ENCODE measurements around the gene TIAL1. TPM values are rescaled to one million over a fixed set of nuclear protein-coding genes. Genes with fewer than 3 reads are reported as not detected.
A peak's percentile ranks its signal among the peaks of the same experiment; 100 is the strongest.

Gene TIAL1
- total RNA-seq (10 to 100 TPM; 72.5 to 85.5 TPM), polyA plus RNA-seq (ENCODE audit: insufficient read length in 2 of 2) (100 to 1,000 TPM; 130 to 136 TPM)
- long read RNA-seq, donor 1, full-length matches to known transcripts = 14 of 19 reads
- long read RNA-seq, donor 1, partial matches to known transcripts = 5 of 19 reads
- long read RNA-seq, donor 1, other reads (novel, unspliced or antisense) = 0 of 19 reads
- long read RNA-seq, donor 2, full-length matches to known transcripts = 7 of 7 reads
- long read RNA-seq, donor 2, partial matches to known transcripts = 0 of 7 reads
- long read RNA-seq, donor 2, other reads (novel, unspliced or antisense) = 0 of 7 reads
- long read RNA-seq, donor 3, full-length matches to known transcripts = 5 of 5 reads
- long read RNA-seq, donor 3, partial matches to known transcripts = 0 of 5 reads
- long read RNA-seq, donor 3, other reads (novel, unspliced or antisense) = 0 of 5 reads
- long read RNA-seq, donor 4, full-length matches to known transcripts = 10 of 17 reads
- long read RNA-seq, donor 4, partial matches to known transcripts = 7 of 17 reads
- long read RNA-seq, donor 4, other reads (novel, unspliced or antisense) = 0 of 17 reads

- peak; percentile 97 to 100 (median 98) for DNase-seq (ENCODE audit: low read depth in 4 of 6, low spot score in 6 of 6)
Observed at GRCh38 chr10:119596537-119597404, at the start of gene TIAL1. Gene TIAL1, minus strand, starts transcription at chr10:119596964. Its CDS starts 499 bp downstream, at chr10:119596465.

DNA sequence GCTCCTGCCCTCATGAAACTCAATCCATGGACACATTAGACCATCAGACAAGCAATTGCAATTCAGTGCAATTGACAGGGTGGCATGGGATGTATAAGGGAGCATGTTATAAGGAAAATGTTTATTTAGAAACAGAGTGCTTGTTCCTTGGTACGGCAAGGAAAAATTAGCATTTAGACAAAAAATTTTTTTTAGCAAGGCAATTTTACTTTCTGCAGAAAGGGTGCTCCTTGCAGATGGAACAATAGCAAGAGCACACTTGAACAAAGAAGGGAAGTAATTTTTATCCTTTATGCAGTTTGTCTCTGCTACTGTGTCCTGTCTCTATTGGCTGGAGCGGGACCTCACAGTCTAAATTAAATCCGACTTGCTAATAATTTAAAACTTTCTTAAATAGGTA lies 48.2 kb upstream of the TIAL1 start:
- DNase-seq (ENCODE audit: low read depth in 4 of 6, low spot score in 6 of 6) = no peak
- no peak overlapping the region for H3K27ac ChIP-seq (ENCODE audit: low read depth, low read length)
- no peaks in the 10 kb centered on the region for H3K4me1 ChIP-seq (ENCODE audit: control insufficient read depth, insufficient read depth, low read length)
- H3K27me3 ChIP-seq (ENCODE audit: control insufficient read depth, insufficient read depth, low read length) = no peaks in the 10 kb centered on the region
- no peak overlapping the region for H3K4me3 ChIP-seq (ENCODE audit: low read depth, low read length)
- H3K9me3 ChIP-seq (ENCODE audit: control insufficient read depth, insufficient read depth, low read length) = no peaks in the 10 kb centered on the region
- 80% methylated on average over 1 of the region's 3 CpGs for WGBS (ENCODE audit: insufficient coverage)
- H3K36me3 ChIP-seq (ENCODE audit: control insufficient read depth, insufficient read depth, low read length) = no peaks in the 10 kb centered on the region

More at GRCh38 chr10:119596537-119597404, at the start of gene TIAL1:
- 0% methylated on average over 63 of the region's 66 CpGs for WGBS (ENCODE audit: insufficient coverage)
- Histone ChIP-seq H3K9me3 (ENCODE audit: control insufficient read depth, insufficient read depth, low read length) (no peaks in the 10 kb centered on the region), H3K36me3 (ENCODE audit: control insufficient read depth, insufficient read depth, low read length) (no peaks in the 10 kb centered on the region), H3K27me3 (ENCODE audit: control insufficient read depth, insufficient read depth, low read length) (no peaks in the 10 kb centered on the region), H3K27ac (ENCODE audit: low read depth, low read length) (peak within 1 kb of the TSS; percentile 100), H3K4me1 (ENCODE audit: control insufficient read depth, insufficient read depth, low read length) (peaks cover 9% of the 10 kb centered on the region), H3K4me3 (ENCODE audit: low read depth, low read length) (peak within 1 kb of the TSS; percentile 95)

- Histone ChIP-seq H3K27ac (ENCODE audit: low read depth, low read length) (no peak overlapping the region), H3K36me3 (ENCODE audit: control insufficient read depth, insufficient read depth, low read length) (no peaks in the 10 kb centered on the region), H3K4me3 (ENCODE audit: low read depth, low read length) (no peak overlapping the region), H3K4me1 (ENCODE audit: control insufficient read depth, insufficient read depth, low read length) (no peaks in the 10 kb centered on the region), H3K27me3 (ENCODE audit: control insufficient read depth, insufficient read depth, low read length) (no peaks in the 10 kb centered on the region), H3K9me3 (ENCODE audit: control insufficient read depth, insufficient read depth, low read length) (no peaks in the 10 kb centered on the region)
- WGBS (ENCODE audit: insufficient coverage) = 58% methylated on average over 9 of the region's 15 CpGs
- no peak for DNase-seq (ENCODE audit: low read depth in 4 of 6, low spot score in 6 of 6)
Observed at GRCh38 chr10:119644205-119644814, 47.5 kb upstream of the TIAL1 start.

DNA sequence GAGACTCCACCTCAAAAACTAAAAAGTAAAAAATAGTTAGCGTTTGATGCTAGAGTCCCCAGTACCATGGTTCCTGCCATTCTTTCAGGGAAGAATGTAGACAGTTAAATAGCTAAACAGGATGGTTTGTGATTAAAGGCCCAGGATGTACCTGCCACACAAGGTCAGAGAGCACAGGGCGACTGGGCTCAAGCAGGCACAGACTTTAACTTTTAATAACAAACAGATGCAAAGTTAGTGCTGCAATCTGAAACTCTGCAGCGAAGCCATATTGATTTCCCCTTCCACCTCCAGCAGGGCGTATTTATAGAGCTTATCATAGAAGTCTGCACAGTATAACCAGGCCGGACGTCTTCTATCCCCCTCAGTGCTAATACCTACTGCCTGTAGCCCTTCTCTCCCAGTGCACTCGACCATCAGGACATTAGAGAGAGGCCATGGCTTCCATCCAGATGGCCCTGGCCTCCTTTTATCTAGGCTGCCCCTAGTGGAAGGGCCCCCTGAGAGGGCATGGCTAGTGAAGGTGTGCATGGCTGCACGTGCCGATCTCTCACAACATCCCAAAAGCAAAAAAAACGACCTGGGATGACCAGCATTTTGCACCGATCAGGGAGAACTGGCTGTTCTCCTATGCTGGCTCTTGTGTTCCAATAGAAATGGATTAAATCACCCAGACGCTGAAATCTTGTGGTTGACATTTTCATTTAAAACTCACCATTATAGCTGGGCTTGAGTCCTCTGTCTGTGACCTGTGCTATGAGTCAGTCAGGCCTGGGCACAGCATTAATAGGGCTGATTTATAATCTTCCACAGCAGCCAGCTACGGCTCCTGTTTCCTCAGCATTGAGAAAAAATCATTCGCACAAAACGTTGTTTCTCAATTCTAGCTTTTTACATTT lies 46.8 kb upstream of the TIAL1 start:
- DNase-seq (ENCODE audit: low read depth in 4 of 6, low spot score in 6 of 6) = peak in 1 of 6 donors; percentile 31
- Histone ChIP-seq H3K4me1 (ENCODE audit: control insufficient read depth, insufficient read depth, low read length) (no peaks in the 10 kb centered on the region), H3K9me3 (ENCODE audit: control insufficient read depth, insufficient read depth, low read length) (no peaks in the 10 kb centered on the region), H3K4me3 (ENCODE audit: low read depth, low read length) (no peak overlapping the region), H3K27me3 (ENCODE audit: control insufficient read depth, insufficient read depth, low read length) (no peaks in the 10 kb centered on the region), H3K27ac (ENCODE audit: low read depth, low read length) (no peak overlapping the region), H3K36me3 (ENCODE audit: control insufficient read depth, insufficient read depth, low read length) (no peaks in the 10 kb centered on the region)
- 78% methylated on average over 10 of the region's 15 CpGs for WGBS (ENCODE audit: insufficient coverage)

DNA sequence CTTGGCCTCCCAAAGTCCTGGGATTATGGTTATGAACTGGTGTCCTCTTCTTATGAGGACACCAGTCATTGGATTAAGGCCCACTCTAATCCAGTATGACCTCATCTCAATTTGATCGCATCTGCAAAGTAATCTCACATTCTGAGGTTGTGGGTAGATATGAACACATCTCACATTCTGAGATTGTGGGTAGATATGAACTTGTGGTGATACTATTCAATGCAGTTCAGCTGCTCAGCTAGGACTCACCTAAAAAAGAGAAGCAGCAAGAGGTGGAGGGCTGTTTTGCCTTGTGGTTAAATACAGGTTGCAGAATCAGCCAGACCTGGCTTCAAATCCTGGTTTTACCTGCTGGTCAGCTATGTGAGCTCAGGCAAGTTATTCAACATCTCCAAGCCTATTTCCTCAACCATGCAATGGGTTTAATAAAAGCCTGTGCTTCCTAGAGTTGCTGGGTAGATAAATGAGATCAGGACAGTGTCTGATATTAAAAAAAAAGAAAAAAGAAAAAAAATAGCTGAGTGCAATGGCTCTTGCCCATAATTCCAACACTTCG lies 45.9 kb upstream of the TIAL1 start:
- no peak for DNase-seq (ENCODE audit: low read depth in 4 of 6, low spot score in 6 of 6)
- WGBS (ENCODE audit: insufficient coverage) = 100% methylated on average over 1 of the region's 2 CpGs

GRCh38 chr10:119640875-119641526 lies 44.2 kb upstream of the TIAL1 start:
- H3K4me1 ChIP-seq (ENCODE audit: control insufficient read depth, insufficient read depth, low read length) = no peaks in the 10 kb centered on the region
- H3K4me3 ChIP-seq (ENCODE audit: low read depth, low read length) = no peak overlapping the region
- no peak for DNase-seq (ENCODE audit: low read depth in 4 of 6, low spot score in 6 of 6)
- no peaks in the 10 kb centered on the region for H3K27me3 ChIP-seq (ENCODE audit: control insufficient read depth, insufficient read depth, low read length)
- no peak overlapping the region for H3K27ac ChIP-seq (ENCODE audit: low read depth, low read length)
- H3K36me3 ChIP-seq (ENCODE audit: control insufficient read depth, insufficient read depth, low read length) = no peaks in the 10 kb centered on the region
- 90% methylated on average over 5 of the region's 8 CpGs for WGBS (ENCODE audit: insufficient coverage)
- no peaks in the 10 kb centered on the region for H3K9me3 ChIP-seq (ENCODE audit: control insufficient read depth, insufficient read depth, low read length)

More for the DNA sequence above, 45.9 kb upstream of the TIAL1 start:
- H3K36me3 ChIP-seq (ENCODE audit: control insufficient read depth, insufficient read depth, low read length) = no peaks in the 10 kb centered on the region
- H3K27me3 ChIP-seq (ENCODE audit: control insufficient read depth, insufficient read depth, low read length) = no peaks in the 10 kb centered on the region
- H3K9me3 ChIP-seq (ENCODE audit: control insufficient read depth, insufficient read depth, low read length) = no peaks in the 10 kb centered on the region
- no peaks in the 10 kb centered on the region for H3K4me1 ChIP-seq (ENCODE audit: control insufficient read depth, insufficient read depth, low read length)
- no peak overlapping the region for H3K27ac ChIP-seq (ENCODE audit: low read depth, low read length)
- no peak overlapping the region for H3K4me3 ChIP-seq (ENCODE audit: low read depth, low read length)

DNA sequence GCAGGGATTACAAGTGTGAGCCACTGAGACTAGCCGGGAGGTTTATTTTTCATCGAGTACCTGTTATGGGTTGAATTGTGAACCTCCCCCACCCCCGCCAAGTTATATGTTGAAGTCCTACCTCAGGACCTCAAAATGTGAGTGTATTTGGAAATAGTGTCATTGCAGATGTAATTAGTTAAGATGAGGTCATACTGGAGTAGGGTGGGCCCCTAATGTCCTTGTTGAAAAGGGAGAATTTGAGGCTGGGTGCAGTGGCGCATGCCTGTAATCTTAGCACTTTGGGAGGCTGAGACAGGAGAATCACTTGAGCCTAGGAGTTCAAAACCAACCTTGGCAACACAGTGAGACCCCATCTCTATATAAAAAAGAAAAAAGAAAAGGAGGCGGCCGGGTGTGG lies 43.6 kb upstream of the TIAL1 start:
- H3K4me3 ChIP-seq (ENCODE audit: low read depth, low read length) = no peak overlapping the region
- no peaks in the 10 kb centered on the region for H3K27me3 ChIP-seq (ENCODE audit: control insufficient read depth, insufficient read depth, low read length)
- H3K4me1 ChIP-seq (ENCODE audit: control insufficient read depth, insufficient read depth, low read length) = no peaks in the 10 kb centered on the region
- no peak overlapping the region for H3K27ac ChIP-seq (ENCODE audit: low read depth, low read length)
- no peaks in the 10 kb centered on the region for H3K36me3 ChIP-seq (ENCODE audit: control insufficient read depth, insufficient read depth, low read length)
- H3K9me3 ChIP-seq (ENCODE audit: control insufficient read depth, insufficient read depth, low read length) = no peaks in the 10 kb centered on the region
- no CpG with 5 or more reads among the region's 6 CpGs for WGBS (ENCODE audit: insufficient coverage)
- DNase-seq (ENCODE audit: low read depth in 4 of 6, low spot score in 6 of 6) = no peak

GRCh38 chr10:119638982-119639381 lies 42.2 kb upstream of the TIAL1 start:
- WGBS (ENCODE audit: insufficient coverage) = 85% methylated on average over 4 of the region's 7 CpGs

More at GRCh38 chr10:119638982-119639381, 42.2 kb upstream of the TIAL1 start:
- Histone ChIP-seq H3K4me1 (ENCODE audit: control insufficient read depth, insufficient read depth, low read length) (peaks cover 9% of the 10 kb centered on the region), H3K27ac (ENCODE audit: low read depth, low read length) (no peak overlapping the region), H3K36me3 (ENCODE audit: control insufficient read depth, insufficient read depth, low read length) (no peaks in the 10 kb centered on the region), H3K9me3 (ENCODE audit: control insufficient read depth, insufficient read depth, low read length) (no peaks in the 10 kb centered on the region), H3K4me3 (ENCODE audit: low read depth, low read length) (no peak overlapping the region), H3K27me3 (ENCODE audit: control insufficient read depth, insufficient read depth, low read length) (no peaks in the 10 kb centered on the region)
- no peak for DNase-seq (ENCODE audit: low read depth in 4 of 6, low spot score in 6 of 6)
